NCI-H526 treated with DMSO at 0.1 percent for 48 hours (cell line): ENCODE data around the gene RABGAP1.

Source experiments
- DNase-seq: peaks from one replicate; lab custom pipeline; 2025; lab: John Stamatoyannopoulos, UW

The RABGAP1 gene

GRCh38 chr9:123048748-123049147 is 107.9 kb downstream of the RABGAP1 start:
- DNase-seq = no peak

GRCh38 chr9:123049589-123050222 is 108.9 kb downstream of the RABGAP1 start:
- DNase-seq = no peak

- DNase-seq = no peak
These were observed 112.2 kb downstream of the RABGAP1 start for GRCh38 chr9:123053046-123053445.

GRCh38 chr9:123053711-123054110 is 112.9 kb downstream of the RABGAP1 start:
- DNase-seq = no peak

GRCh38 chr9:123058834-123059233 is 118.0 kb downstream of the RABGAP1 start:
- DNase-seq = no peak

GRCh38 chr9:123059472-123060220 is 118.8 kb downstream of the RABGAP1 start:
- no peak for DNase-seq

GRCh38 chr9:123061216-123061615 is 120.4 kb downstream of the RABGAP1 start:
- DNase-seq = no peak

GRCh38 chr9:123062351-123063176 is 121.7 kb downstream of the RABGAP1 start:
- DNase-seq = no peak

GRCh38 chr9:123063177-123063598 is 122.4 kb downstream of the RABGAP1 start:
- no peak for DNase-seq

GRCh38 chr9:123063896-123064295 is 123.1 kb downstream of the RABGAP1 start:
- no peak for DNase-seq

GRCh38 chr9:123064716-123065115 is 123.9 kb downstream of the RABGAP1 start:
- no peak for DNase-seq

GRCh38 chr9:123065196-123065595 is 124.4 kb downstream of the RABGAP1 start:
- no peak for DNase-seq

GRCh38 chr9:123067136-123067535 is 126.3 kb downstream of the RABGAP1 start:
- DNase-seq = no peak

- no peak for DNase-seq
These were observed 128.2 kb downstream of the RABGAP1 start for GRCh38 chr9:123069010-123069481.

GRCh38 chr9:123070198-123070597 is 129.4 kb downstream of the RABGAP1 start:
- DNase-seq = no peak

GRCh38 chr9:123072407-123072995 is 131.7 kb downstream of the RABGAP1 start:
- no peak for DNase-seq

- DNase-seq = peak; percentile 83
These were observed 132.6 kb downstream of the RABGAP1 start for GRCh38 chr9:123073441-123073840.

- peak; percentile 6 for DNase-seq
These were observed 133.2 kb downstream of the RABGAP1 start for GRCh38 chr9:123073991-123074422.

GRCh38 chr9:123074628-123075027 is 133.8 kb downstream of the RABGAP1 start:
- no peak for DNase-seq

GRCh38 chr9:123080444-123080843 is 139.6 kb downstream of the RABGAP1 start:
- no peak for DNase-seq

GRCh38 chr9:123081824-123082223 is 141.0 kb downstream of the RABGAP1 start:
- no peak for DNase-seq

GRCh38 chr9:123083680-123084079 is 142.9 kb downstream of the RABGAP1 start:
- no peak for DNase-seq
